NCI-H524 (cell line): ENCODE data around the gene CCL2.

ENCODE experiments used
- DNase-seq, 2 experiments: peaks; one replicate each; lab custom pipeline; 2025; lab: John Stamatoyannopoulos, UW

Gene CCL2

GRCh38 chr17:34265711-34266110 lies 10.6 kb downstream of the CCL2 start:
- DNase-seq = no peak

DNA sequence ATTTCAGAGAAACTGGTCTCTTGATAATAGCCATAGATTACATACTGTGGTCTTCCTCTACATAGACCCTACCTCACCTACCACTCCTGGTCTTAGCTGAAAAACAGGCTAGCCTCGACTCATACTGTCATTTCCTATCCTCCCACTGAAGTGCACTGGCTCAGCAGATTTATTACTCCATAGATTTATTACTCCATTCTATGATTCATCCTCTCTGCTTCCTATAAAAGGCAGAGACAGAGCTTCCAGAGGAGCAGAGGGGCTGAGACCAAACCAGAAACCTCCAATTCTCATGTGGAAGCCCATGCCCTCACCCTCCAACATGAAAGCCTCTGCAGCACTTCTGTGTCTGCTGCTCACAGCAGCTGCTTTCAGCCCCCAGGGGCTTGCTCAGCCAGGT lies 14.9 kb downstream of the CCL2 start, which contains the start of gene CCL7:
CCL7 (plus strand) TSS at position 253 of the 400 bp plus-strand sequence; CDS start at position 323, 70 bp downstream.
- no peak for DNase-seq

GRCh38 chr17:34275881-34276280 lies 20.8 kb downstream of the CCL2 start:
- DNase-seq = no peak

GRCh38 chr17:34276826-34277225 lies 21.7 kb downstream of the CCL2 start:
- no peak for DNase-seq

GRCh38 chr17:34283571-34283970 lies 28.5 kb downstream of the CCL2 start:
- DNase-seq = no peak

GRCh38 chr17:34285286-34285792 lies 30.3 kb downstream of the CCL2 start, which contains the start of gene CCL11:
Gene CCL11 (plus strand): TSS chr17:34285742. CDS start chr17:34285809, 67 bp downstream.
- no peak for DNase-seq

- DNase-seq = no peak
These were observed 32.8 kb downstream of the CCL2 start for GRCh38 chr17:34287875-34288274.

GRCh38 chr17:34290586-34290985 lies 35.5 kb downstream of the CCL2 start:
- DNase-seq = no peak

- no peak for DNase-seq
These were observed 36.8 kb downstream of the CCL2 start for GRCh38 chr17:34291721-34292348.

- no peak for DNase-seq
These were observed 43.9 kb downstream of the CCL2 start for GRCh38 chr17:34299027-34299426.

GRCh38 chr17:34299956-34300577 lies 45.0 kb downstream of the CCL2 start:
- DNase-seq = no peak

DNA sequence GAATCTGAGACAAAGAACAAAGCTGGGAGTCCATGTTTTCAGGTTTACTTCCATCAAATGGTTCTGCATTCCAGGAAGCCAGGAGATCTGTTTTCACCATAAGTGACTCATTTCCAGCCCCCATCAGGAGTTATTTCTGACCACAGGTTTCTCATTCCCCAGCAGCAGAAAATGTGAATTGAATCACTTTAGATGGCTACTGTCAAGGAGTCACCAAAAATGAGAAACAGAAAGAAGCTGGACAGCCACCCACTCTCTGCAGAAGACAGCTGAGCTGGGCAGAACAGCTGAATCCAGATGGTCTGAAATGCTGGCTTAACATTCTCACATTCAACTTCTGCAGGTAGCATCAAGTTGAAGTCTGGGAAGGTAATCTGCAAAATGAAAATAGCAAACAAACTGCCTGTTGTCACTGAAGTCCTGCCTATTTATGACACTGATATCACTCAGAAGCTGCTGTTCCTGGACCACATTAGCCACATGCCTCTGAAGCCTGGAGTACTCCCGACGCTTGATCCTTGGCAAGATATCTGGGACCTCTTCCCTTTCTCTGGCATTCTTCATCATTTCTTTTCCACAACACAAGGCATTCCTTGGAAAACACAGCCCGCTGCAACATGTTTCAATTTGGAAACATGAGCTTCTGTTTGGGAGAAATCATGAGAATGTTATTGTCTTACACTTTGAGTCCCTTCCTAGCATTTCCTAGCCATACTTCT lies 45.7 kb downstream of the CCL2 start:
- no peak for DNase-seq

DNA sequence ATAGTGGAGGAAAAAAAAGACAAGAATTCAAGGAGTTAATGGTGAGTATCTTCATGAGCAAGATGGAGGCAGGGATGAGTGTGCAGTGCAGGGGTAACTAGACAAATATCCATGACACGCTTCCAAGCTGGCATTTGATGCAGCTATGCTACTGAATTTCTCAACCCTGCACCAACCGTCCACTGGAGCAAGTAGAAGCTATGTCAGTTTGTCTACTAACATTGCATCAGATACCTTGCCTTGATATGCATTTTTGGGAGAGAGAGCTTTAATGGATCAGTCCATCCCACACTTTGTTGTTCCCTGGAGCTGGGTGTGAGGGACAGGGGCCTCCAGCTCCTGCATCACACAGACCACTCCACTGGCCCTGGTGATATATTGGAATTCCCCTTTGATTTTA lies 46.9 kb downstream of the CCL2 start:
- DNase-seq = no peak

DNA sequence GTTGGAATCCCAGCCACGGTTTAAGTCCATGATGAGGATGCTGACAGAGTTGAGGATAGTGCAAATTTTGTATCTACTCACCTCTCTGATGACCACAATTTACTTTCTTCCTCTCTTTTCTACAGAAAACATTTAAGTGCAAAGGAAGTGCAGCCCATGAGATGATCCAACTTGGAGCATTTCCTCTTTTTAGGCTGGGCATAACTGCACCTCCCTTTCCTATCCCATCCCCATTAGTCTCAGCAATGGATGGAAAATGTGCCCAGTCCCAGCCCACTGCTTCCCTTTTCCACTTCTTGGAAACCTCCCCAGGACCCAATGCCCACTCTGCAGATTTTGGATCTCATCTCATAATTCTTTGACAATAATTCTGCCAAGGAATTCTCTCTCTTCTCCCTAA lies 47.6 kb downstream of the CCL2 start:
- no peak for DNase-seq

DNA sequence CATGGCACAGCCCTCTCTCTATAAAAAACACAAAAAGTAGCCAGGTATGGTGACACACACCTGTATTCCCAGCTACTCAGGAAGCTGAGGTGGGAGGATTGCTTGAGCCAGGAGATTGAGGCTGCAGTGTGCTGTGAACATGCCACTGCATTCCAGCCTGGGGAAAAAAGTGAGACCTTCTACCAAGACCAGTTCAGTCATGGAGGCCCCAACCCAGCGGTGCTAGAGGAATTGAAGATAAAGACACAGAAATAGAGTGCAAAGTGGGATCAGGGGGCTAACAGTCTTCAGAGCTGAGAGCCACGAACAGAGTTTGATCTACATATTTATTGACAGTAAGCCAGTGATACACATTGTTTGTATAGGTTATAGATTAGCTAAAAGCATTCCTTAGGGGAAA lies 48.5 kb downstream of the CCL2 start:
- no peak for DNase-seq

GRCh38 chr17:34305061-34305460 lies 50.0 kb downstream of the CCL2 start:
- DNase-seq = no peak

DNA sequence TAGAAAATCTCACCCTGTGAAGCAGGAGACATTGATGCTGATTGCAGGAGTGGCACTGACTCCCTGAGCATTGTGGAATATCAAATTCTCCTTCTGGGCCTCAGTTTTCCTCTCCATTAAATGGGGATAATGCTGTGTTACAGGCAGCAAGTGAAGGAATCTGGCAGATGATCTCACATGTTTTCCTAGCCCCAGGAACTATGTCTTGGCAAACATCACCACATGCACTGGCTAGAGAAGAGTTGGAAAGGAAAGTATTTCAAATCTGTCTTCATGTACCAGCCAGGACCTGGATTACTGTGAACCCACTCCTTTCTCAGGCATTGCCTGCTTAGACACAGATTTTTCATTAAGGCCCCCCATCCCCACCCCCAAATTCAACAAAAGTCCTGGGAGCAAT lies 50.5 kb downstream of the CCL2 start:
- DNase-seq = no peak

GRCh38 chr17:34306466-34306865 lies 51.4 kb downstream of the CCL2 start:
- DNase-seq = no peak
